Panc1 (cell line): ENCODE results near the gene WHRN. TPM values are rescaled to one million over a fixed set of nuclear protein-coding genes. Genes with fewer than 3 reads are reported as not detected.

Experiments used
- ATAC-seq: fragments of 200-7000 bp; cut with Tn5 transposase; 2 replicates; pipeline ENCODE4 v1.9.1; 2020; ENCODE audit warnings: mild to moderate bottlenecking, moderate library complexity
- BruUV-seq: library from RNA; stranded (reverse); fragments of 400-500 nt; replicated peaks from 2 replicates; lab custom pipeline; 2021; lab: Mats Ljungman, UMichigan
- CTCF ChIA-PET: fragments of 300-600 bp; sonication (Branson Sonifier 250); formaldehyde crosslinking; loops from one replicate; lab custom pipeline; 2022; ENCODE audit warnings: antibody characterized with exemption; lab: Charles Lee
- POLR2A ChIA-PET: fragments of 300-600 bp; sonication (Branson Sonifier 250); formaldehyde crosslinking; loops from one replicate; lab custom pipeline; 2022; ENCODE audit warnings: antibody characterized with exemption; lab: Charles Lee
- DNase-seq: peaks from one replicate; pipeline ENCODE4 v3.0.0-alpha.2; 2010; ENCODE audit warnings: low read depth, low spot score
- H3K27ac ChIP-seq: 2 replicates; pipeline ENCODE4 v1.5.1; 2011; ENCODE audit warnings: mild to moderate bottlenecking, low read length, inconsistent platforms
- H3K27me3 ChIP-seq: fragments of 200-500 bp; sonication (Bioruptor generic); 2 replicates; pipeline ENCODE4 v1.6.0; 2014; ENCODE audit warnings: low read length, inconsistent platforms; ENCODE audit not compliant: control insufficient read depth, insufficient read depth
- H3K36me3 ChIP-seq: fragments of 200-500 bp; sonication (Bioruptor generic); 2 replicates; pipeline ENCODE4 v1.5.1; 2014; ENCODE audit warnings: inconsistent platforms, mild to moderate bottlenecking, low read length, moderate library complexity; ENCODE audit not compliant: control insufficient read depth, insufficient read depth
- H3K4me1 ChIP-seq: 2 replicates; pipeline ENCODE4 v1.5.1; 2011; ENCODE audit warnings: inconsistent platforms, mild to moderate bottlenecking, low read length, moderate library complexity; ENCODE audit not compliant: control insufficient read depth, insufficient read depth
- H3K4me3 ChIP-seq, 2 experiments: 2 replicates each; pipeline ENCODE4 v1.5.1; 2011 to 2012; ENCODE audit warnings: low read depth in 2 of 2, low read length in 2 of 2, mild to moderate bottlenecking in 2 of 2, inconsistent platforms in 1 of 2, moderate library complexity in 1 of 2
- H3K9me3 ChIP-seq: fragments of 200-500 bp; sonication (Bioruptor generic); 2 replicates; pipeline ENCODE4 v1.5.1; 2014; ENCODE audit warnings: low read depth, mild to moderate bottlenecking, inconsistent platforms, low read length, moderate library complexity; ENCODE audit not compliant: control insufficient read depth, insufficient read depth
- POLR2AphosphoS5 ChIP-seq: IDR thresholded peaks from 2 replicates; pipeline ENCODE4 v1.6.1; 2012; ENCODE audit warnings: mild to moderate bottlenecking, low read depth, low read length, moderate library complexity
- SIN3A ChIP-seq: IDR thresholded peaks from 2 replicates; pipeline ENCODE4 v1.6.1; 2012; ENCODE audit warnings: low read depth, mild to moderate bottlenecking, low read length, moderate library complexity, borderline replicate concordance; ENCODE audit not compliant: insufficient read depth
- TCF7L2 ChIP-seq: IDR thresholded peaks from 2 replicates; pipeline ENCODE4 v1.6.1; 2011; ENCODE audit warnings: mild to moderate bottlenecking, low read depth, low read length, inconsistent platforms
- in situ Hi-C: cut with HindIII; loops from 2 replicates; pipeline ENCODE4 v1.10.0; 2016; ENCODE audit warnings: low sequenced_read_pairs, low pct_unique_long_range_greater_than_20kb
- intact Hi-C: fragments of 100-400 bp; cut with micrococcal nuclease; formaldehyde crosslinking; loops from one replicate; pipeline ENCODE4 v1.10.0; 2022; ENCODE audit not compliant: unreplicated experiment
- total RNA-seq: library from RNA; stranded (reverse); gene quantifications from one replicate; pipeline ENCODE4 v1.2.1, GENCODE V29; 2021; ENCODE audit not compliant: unreplicated experiment
- TF ChIP-seq, protein P1 (sequence below), 2 experiments: IDR thresholded peaks; 2 replicates each; pipeline ENCODE4 v1.6.1; 2011 to 2012; ENCODE audit warnings: low read depth in 2 of 2, control low read depth in 1 of 2, low read length in 1 of 2, mild to moderate bottlenecking in 1 of 2, moderate library complexity in 1 of 2; ENCODE audit not compliant: insufficient read depth in 1 of 2
- TF ChIP-seq, protein P2 (sequence below): fragments of 450-650 bp; IDR thresholded peaks from 2 replicates; pipeline ENCODE4 v1.5.1; 2017; ENCODE audit warnings: mild to moderate bottlenecking

The WHRN gene
- total RNA-seq, 1 experiment from 2014 or later, result 18.0 TPM

DNA sequence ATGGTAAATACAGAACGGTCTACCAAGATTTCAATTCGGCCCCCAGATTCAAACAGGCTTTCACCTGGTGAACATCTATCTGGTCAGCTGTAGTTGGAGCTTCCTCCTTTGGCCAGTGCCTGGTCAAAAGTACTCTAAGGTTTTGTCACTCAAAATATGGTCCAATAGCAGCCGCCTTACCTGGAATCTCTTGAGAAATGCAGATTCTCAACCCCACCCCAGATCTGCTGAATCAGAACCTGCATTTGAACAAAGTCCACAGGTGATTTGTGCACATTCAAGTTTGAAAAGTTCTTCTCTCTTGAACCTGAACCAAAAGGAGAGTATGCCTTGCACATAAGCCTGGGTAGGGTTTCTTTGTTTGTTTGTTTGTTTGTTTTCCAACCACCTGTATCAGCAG is 17.6 kb upstream of the WHRN start:
- in situ Hi-C loops, result no loop called here

DNA sequence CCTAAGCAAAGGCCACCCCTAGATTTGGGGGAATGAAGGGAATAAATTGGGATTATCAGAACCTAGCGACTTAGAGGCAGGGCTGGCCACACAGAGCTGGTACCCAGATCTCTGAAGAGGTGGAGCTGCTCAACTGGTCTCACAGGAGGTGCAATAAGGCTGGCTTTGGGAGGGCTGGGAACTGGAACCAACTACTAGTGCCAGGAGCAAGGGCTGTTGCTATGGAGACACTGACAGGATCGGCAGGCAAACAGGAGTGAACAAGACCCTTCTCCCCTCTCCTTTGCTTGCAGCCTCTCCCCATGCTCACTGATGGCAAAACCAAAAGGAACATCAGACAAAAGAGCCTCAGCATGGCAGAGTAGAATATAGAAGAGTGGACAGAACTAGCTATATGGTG is 17.0 kb upstream of the WHRN start:
- H3K4me3 ChIP-seq, result no peak overlapping the region
- no peaks in the 10 kb centered on the region for H3K27me3 ChIP-seq
- DNase-seq (no peak), ATAC-seq (no peak)
- in situ Hi-C loops, result no loop called here
- H3K36me3 ChIP-seq, result no peaks in the 10 kb centered on the region
- H3K4me1 ChIP-seq, result no peaks in the 10 kb centered on the region; the same call in 1 of the 2 replicates
- intact Hi-C loops, result no loop called here
- ChIA-PET CTCF (no interaction called here), POLR2A (no interaction called here)
- TF ChIP-seq POLR2AphosphoS5, result no peak
- TF ChIP-seq TCF7L2, result no peak
- no peak for TF ChIP-seq SIN3A
- TF ChIP-seq, protein P1, sequence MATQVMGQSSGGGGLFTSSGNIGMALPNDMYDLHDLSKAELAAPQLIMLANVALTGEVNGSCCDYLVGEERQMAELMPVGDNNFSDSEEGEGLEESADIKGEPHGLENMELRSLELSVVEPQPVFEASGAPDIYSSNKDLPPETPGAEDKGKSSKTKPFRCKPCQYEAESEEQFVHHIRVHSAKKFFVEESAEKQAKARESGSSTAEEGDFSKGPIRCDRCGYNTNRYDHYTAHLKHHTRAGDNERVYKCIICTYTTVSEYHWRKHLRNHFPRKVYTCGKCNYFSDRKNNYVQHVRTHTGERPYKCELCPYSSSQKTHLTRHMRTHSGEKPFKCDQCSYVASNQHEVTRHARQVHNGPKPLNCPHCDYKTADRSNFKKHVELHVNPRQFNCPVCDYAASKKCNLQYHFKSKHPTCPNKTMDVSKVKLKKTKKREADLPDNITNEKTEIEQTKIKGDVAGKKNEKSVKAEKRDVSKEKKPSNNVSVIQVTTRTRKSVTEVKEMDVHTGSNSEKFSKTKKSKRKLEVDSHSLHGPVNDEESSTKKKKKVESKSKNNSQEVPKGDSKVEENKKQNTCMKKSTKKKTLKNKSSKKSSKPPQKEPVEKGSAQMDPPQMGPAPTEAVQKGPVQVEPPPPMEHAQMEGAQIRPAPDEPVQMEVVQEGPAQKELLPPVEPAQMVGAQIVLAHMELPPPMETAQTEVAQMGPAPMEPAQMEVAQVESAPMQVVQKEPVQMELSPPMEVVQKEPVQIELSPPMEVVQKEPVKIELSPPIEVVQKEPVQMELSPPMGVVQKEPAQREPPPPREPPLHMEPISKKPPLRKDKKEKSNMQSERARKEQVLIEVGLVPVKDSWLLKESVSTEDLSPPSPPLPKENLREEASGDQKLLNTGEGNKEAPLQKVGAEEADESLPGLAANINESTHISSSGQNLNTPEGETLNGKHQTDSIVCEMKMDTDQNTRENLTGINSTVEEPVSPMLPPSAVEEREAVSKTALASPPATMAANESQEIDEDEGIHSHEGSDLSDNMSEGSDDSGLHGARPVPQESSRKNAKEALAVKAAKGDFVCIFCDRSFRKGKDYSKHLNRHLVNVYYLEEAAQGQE (IDR thresholded peaks at IDR 0.05; ENCODE audit: insufficient read depth in 1 of 2, low read depth in 2 of 2, low read length in 1 of 2), result no peak
- TF ChIP-seq, protein P2, sequence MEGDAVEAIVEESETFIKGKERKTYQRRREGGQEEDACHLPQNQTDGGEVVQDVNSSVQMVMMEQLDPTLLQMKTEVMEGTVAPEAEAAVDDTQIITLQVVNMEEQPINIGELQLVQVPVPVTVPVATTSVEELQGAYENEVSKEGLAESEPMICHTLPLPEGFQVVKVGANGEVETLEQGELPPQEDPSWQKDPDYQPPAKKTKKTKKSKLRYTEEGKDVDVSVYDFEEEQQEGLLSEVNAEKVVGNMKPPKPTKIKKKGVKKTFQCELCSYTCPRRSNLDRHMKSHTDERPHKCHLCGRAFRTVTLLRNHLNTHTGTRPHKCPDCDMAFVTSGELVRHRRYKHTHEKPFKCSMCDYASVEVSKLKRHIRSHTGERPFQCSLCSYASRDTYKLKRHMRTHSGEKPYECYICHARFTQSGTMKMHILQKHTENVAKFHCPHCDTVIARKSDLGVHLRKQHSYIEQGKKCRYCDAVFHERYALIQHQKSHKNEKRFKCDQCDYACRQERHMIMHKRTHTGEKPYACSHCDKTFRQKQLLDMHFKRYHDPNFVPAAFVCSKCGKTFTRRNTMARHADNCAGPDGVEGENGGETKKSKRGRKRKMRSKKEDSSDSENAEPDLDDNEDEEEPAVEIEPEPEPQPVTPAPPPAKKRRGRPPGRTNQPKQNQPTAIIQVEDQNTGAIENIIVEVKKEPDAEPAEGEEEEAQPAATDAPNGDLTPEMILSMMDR, result no peak
- BruUV-seq, result no TSS peak
- H3K9me3 ChIP-seq, result no peaks in the 10 kb centered on the region
- no peak overlapping the region for H3K27ac ChIP-seq

More for the DNA sequence above, 17.6 kb upstream of the WHRN start:
- TF ChIP-seq POLR2AphosphoS5, result no peak
- TF ChIP-seq, protein P2, result no peak
- TF ChIP-seq TCF7L2, result no peak
- TF ChIP-seq SIN3A, result no peak
- TF ChIP-seq, protein P1 (IDR thresholded peaks at IDR 0.05; ENCODE audit: insufficient read depth in 1 of 2, low read depth in 2 of 2, low read length in 1 of 2), result no peak
- DNase-seq (no peak), ATAC-seq (no peak)
- no peak overlapping the region for H3K4me3 ChIP-seq
- no peaks in the 10 kb centered on the region; the same call in 1 of the 2 replicates for H3K4me1 ChIP-seq
- no peaks in the 10 kb centered on the region for H3K9me3 ChIP-seq
- no TSS peak for BruUV-seq
- intact Hi-C loops, result no loop called here
- CTCF ChIA-PET, result no interaction called here
- no peaks in the 10 kb centered on the region for H3K36me3 ChIP-seq
- no peak overlapping the region for H3K27ac ChIP-seq
- POLR2A ChIA-PET, result no interaction called here
- H3K27me3 ChIP-seq, result no peaks in the 10 kb centered on the region
